Measurements from ENCODE around the gene MAD1L1. TPM values are rescaled to one million over a fixed set of nuclear protein-coding genes. Genes with fewer than 3 reads are reported as not detected.

The MAD1L1 gene
- total RNA-seq, 1 donor from 2014 or later = 48.4 TPM

DNA sequence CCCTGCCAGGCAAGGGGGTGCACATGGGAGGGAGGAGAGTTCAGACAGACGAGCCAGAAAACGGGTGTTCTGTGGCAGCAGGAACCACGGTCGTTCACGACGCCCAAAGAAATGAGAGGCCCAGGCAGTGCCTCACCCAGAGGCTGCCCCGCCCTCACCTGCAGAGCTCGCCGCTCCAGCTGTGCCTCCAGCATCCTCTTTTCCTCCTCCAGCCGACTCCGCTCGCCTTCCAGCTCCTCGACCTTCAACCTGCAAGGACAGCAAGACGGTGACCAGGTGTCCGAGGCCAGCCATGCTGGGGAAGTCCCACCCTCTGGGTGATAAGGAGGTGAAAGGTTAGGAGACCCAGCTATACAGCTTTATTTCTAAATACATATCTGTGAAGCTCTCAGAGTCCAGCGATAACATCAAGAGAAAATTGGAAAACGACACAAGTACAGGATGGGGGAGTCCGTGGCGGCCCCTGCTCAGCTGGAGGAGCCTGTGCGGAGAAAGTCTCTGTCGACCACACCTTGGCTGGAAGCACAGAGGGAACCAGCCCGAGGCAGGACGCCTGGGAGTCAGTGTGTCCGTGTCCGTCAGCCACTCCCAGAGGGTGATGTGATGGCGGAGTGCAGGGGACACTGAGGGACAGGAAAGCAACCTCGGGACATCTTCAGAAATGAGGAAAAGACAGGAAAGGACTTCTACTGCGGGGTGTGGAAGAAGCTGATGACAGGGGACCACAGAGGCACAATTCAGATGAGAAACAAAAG, 275.1 kb downstream of the MAD1L1 start:
- Histone ChIP-seq H3K36me3 (peaks cover 5% of the 10 kb centered on the region), H3K27me3 (no peaks in the 10 kb centered on the region), H3K4me3 (no peak overlapping the region), H3K27ac (no peak overlapping the region), H3K9me3 (no peaks in the 10 kb centered on the region), H3K4me1 (no peaks in the 10 kb centered on the region)
- no peak for ATAC-seq
- TF ChIP-seq, protein P1, sequence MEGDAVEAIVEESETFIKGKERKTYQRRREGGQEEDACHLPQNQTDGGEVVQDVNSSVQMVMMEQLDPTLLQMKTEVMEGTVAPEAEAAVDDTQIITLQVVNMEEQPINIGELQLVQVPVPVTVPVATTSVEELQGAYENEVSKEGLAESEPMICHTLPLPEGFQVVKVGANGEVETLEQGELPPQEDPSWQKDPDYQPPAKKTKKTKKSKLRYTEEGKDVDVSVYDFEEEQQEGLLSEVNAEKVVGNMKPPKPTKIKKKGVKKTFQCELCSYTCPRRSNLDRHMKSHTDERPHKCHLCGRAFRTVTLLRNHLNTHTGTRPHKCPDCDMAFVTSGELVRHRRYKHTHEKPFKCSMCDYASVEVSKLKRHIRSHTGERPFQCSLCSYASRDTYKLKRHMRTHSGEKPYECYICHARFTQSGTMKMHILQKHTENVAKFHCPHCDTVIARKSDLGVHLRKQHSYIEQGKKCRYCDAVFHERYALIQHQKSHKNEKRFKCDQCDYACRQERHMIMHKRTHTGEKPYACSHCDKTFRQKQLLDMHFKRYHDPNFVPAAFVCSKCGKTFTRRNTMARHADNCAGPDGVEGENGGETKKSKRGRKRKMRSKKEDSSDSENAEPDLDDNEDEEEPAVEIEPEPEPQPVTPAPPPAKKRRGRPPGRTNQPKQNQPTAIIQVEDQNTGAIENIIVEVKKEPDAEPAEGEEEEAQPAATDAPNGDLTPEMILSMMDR (IDR thresholded peaks at IDR 0.05) = no peak
- no peak for DNase-seq
- intact Hi-C loops (cut with DNase I) = no loop called here

DNA sequence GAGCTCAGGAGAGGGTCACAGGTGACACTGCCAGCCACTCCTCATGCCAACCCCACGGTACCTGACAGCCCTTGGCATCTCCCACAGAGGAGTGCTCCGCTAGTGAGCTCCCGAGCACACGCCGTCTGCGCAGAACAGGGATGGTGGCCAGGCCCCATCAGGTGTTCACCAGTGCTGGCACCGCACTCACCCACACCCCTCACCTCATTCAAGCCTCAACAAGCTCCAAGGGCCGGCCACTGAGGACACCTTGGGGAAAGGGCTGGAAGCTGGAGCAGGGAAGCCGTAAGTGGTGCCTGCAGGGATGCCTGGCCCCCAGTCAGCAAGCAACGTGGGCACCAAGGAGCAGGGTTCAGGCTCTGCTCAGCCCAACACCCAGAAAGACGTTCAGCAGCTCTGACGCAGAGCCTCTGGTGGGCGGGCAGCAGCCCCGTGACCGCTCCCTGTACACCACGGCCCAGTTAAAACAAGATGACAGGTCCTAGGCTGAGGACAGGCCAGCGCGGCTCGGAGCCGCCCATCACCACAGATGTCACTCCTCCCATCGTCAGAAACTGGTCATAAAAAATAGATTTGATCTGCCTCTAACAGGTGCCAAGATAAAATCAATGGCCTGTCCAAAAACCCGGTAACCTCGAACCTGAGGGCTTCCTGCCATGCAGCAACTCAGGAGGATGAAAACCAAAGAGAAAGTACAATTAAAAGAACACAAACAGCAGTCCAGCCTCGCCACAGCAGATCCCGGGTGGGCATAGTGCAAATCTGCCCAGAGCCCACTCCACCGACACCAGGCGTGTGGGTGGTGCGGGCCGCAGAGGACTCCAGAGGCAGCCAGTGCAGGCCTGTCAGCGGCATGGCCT, 275.9 kb downstream of the MAD1L1 start:
- intact Hi-C loops (cut with DNase I) = no loop called here
- no peak for DNase-seq
- ATAC-seq = no peak
- Histone ChIP-seq H3K36me3 (peaks cover 5% of the 10 kb centered on the region), H3K9me3 (no peaks in the 10 kb centered on the region), H3K27me3 (no peaks in the 10 kb centered on the region), H3K4me3 (no peak overlapping the region), H3K4me1 (no peaks in the 10 kb centered on the region), H3K27ac (no peak overlapping the region)
- TF ChIP-seq, protein P1 (IDR thresholded peaks at IDR 0.05) = no peak

DNA sequence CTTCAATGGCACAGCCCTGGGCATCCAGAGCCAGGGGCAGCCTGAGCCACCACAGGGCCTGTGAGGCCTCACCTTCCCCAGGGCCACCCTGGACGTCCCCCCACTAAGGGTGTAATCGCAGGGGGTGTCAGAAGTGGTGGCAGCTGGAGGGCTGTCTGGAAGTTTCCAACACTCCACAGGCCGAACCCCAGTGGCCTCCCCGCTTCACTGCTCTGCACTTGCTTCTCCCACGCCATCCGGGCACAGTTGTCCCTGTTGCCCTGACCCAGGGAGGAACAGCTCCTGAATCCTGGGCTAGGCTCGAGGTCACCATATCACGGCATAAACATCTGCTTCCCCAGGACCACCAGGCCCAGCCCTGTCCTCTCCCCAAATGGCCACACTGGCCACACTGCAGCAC, 276.6 kb downstream of the MAD1L1 start:
- Histone ChIP-seq H3K27ac (no peak overlapping the region), H3K4me3 (no peak overlapping the region), H3K36me3 (peaks cover 5% of the 10 kb centered on the region), H3K4me1 (peaks cover 7% of the 10 kb centered on the region), H3K27me3 (no peaks in the 10 kb centered on the region), H3K9me3 (no peaks in the 10 kb centered on the region)
- DNase-seq (no peak), ATAC-seq (no peak)
- intact Hi-C loops (cut with DNase I) = no loop called here
- TF ChIP-seq, protein P1 (IDR thresholded peaks at IDR 0.05) = no peak

DNA sequence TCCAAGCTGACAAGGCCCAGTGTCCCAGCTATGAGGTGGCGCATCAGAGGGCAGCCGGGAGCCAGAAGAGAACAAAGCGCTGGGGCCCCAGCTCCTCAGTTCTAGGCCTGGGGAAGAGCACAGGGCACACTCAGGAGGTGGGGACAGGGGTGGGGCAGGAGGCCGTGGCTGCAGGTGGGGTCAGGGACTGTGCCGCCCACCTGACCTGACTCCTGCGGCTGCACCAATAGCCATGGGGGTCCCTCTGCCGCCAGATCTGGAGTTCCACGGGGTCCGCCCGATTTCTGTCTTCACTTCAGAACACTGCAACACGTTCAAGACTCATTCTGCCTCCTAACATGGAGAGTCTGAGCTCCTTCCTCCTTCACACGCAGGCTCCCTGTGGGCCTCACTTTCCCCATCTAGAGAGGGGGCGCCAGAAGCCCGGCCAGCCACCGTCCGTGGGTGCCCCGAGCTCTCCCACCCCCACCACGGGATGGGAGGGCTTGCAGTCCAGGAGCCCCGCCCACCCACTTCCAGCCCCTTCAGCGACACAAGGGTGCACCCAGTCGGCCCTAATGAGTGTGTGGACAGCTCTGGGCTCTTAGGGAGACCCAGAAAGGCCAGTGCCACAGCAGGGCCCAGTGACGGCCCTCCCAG, 278.3 kb downstream of the MAD1L1 start:
- Histone ChIP-seq H3K4me1 (peaks cover 9% of the 10 kb centered on the region), H3K4me3 (no peak overlapping the region), H3K9me3 (no peaks in the 10 kb centered on the region), H3K27ac (no peak overlapping the region), H3K36me3 (peaks cover 5% of the 10 kb centered on the region), H3K27me3 (no peaks in the 10 kb centered on the region)
- intact Hi-C loops (cut with DNase I) = no loop called here
- DNase-seq (no peak), ATAC-seq (no peak)
- TF ChIP-seq, protein P1 (IDR thresholded peaks at IDR 0.05) = no peak

DNA sequence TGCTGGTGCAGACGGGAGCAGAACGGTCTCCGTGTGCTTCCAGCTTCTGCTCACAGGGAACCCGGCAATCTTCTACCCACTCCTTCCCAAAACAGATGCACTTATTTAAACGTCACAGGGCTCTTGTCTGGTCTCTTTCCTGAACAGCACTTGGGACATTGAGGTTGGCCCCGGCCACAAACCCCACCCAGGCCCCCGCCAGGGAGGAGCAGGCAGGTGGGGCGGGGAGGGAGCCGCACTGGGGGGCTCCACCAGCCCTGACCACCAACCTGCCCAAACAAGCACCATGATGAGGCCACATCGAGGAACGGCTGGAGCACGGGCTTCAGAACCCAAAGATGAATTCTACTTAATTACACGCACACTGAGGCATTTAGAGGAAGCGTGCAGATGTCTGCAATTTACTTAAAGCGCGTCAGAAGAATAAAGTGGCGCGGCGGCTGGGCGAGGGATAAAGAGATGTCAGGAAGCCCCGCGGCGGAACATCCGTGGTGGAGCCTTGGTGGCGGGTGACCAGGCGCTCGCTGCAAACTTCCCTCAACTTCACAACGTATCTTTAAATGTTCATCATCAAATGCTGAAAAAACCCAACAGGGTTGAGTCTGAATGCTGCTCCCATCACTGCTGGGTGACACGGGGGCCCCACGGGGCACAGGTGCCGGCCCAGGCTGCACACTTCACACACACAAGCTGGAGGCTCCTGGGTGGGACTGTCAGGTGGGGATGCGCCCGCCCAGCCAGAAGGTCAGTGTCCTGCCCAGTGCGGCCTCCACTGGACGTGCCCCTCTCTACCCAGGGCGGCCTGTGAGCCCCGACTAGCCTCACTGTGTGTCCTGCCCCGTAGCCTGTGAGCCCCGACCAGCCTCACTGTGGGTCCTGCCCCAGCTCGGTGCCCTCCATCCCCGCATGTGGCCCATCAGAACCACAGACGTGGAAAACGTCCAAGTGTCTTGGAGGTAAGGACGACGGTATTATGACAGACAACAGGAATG, 279.2 kb downstream of the MAD1L1 start:
- ATAC-seq (no peak), DNase-seq (no peak)
- H3K36me3 ChIP-seq = peaks cover 5% of the 10 kb centered on the region
- H3K4me1 ChIP-seq = peaks cover 9% of the 10 kb centered on the region
- no peak overlapping the region for H3K4me3 ChIP-seq
- intact Hi-C loops (cut with DNase I) = no loop called here
- H3K27me3 ChIP-seq = no peaks in the 10 kb centered on the region
- TF ChIP-seq, protein P1 (IDR thresholded peaks at IDR 0.05) = no peak
- H3K9me3 ChIP-seq = no peaks in the 10 kb centered on the region
- H3K27ac ChIP-seq = no peak overlapping the region

Measured in upper lobe of right lung (tissue), 1 donor.